Fibroblast of pulmonary artery (primary cell): ENCODE results near the gene TM9SF4.
"Not testable (repeated sequence)": the region's sequence is repeated elsewhere in the genome, so short reads cannot be mapped to it uniquely, and the experiment has no call there.

Experiments used
- DNase-seq: peaks from one replicate; pipeline ENCODE4 v3.0.0-alpha.2; 2010; ENCODE audit warnings: low read depth
- H3K4me3 ChIP-seq: replicated peaks from 2 replicates; pipeline ENCODE4 v1.5.1; 2011; ENCODE audit warnings: low read depth, mild to moderate bottlenecking, control low read depth, low read length, moderate library complexity
- CTCF ChIP-seq: IDR thresholded peaks from 2 replicates; pipeline ENCODE4 v1.5.1; 2011; ENCODE audit warnings: mild to moderate bottlenecking, control low read depth, low read length, inconsistent platforms; ENCODE audit errors: missing control alignments

The TM9SF4 gene

GRCh38 chr20:32192698-32193097 lies 83.2 kb downstream of the TM9SF4 start:
- no peak overlapping the region for H3K4me3 ChIP-seq
- DNase-seq = no peak
- no peak for TF ChIP-seq CTCF

GRCh38 chr20:32193336-32193735 lies 83.8 kb downstream of the TM9SF4 start:
- not testable (repeated sequence) for DNase-seq, H3K4me3 ChIP-seq

- DNase-seq = no peak
- TF ChIP-seq CTCF = no peak
- H3K4me3 ChIP-seq = no peak overlapping the region
Measured at GRCh38 chr20:32193996-32194395, 84.5 kb downstream of the TM9SF4 start.

GRCh38 chr20:32195581-32195980 lies 86.1 kb downstream of the TM9SF4 start:
- DNase-seq = no peak
- H3K4me3 ChIP-seq = no peak overlapping the region
- TF ChIP-seq CTCF = no peak

- H3K4me3 ChIP-seq, DNase-seq: not testable (repeated sequence)
Measured at GRCh38 chr20:32196613-32197012, 87.1 kb downstream of the TM9SF4 start.

GRCh38 chr20:32197136-32197535 lies 87.6 kb downstream of the TM9SF4 start:
- not testable (repeated sequence) for H3K4me3 ChIP-seq, DNase-seq

- DNase-seq = no peak
- H3K4me3 ChIP-seq = no peak overlapping the region
- no peak for TF ChIP-seq CTCF
Measured at GRCh38 chr20:32199006-32199405, 89.5 kb downstream of the TM9SF4 start.

- TF ChIP-seq CTCF = no peak
- H3K4me3 ChIP-seq = no peak overlapping the region
- DNase-seq = no peak
Measured at GRCh38 chr20:32201296-32201976, 91.9 kb downstream of the TM9SF4 start.

GRCh38 chr20:32201977-32202363 lies 92.5 kb downstream of the TM9SF4 start:
- H3K4me3 ChIP-seq = no peak overlapping the region
- no peak for DNase-seq
- no peak for TF ChIP-seq CTCF
